ENCODE data around the gene HSPE1. TPM values are rescaled to one million over a fixed set of nuclear protein-coding genes. Genes with fewer than 3 reads are reported as not detected.

The HSPE1 gene
- total RNA-seq, 1 experiment from 2014 or later = 291 TPM

GRCh38 chr2:197539734-197540133 is 39.6 kb downstream of the HSPE1 start:
- RAD21 ChIA-PET (ENCODE audit: low non-redundant PET in 1 of 2, low total read pairs in 2 of 2, uncharacterized antibody in 2 of 2, unreplicated experiment in 2 of 2) = no interaction called here
- peaks cover 14% of the 10 kb centered on the region; the same call in 1 of the 2 replicates for H4K20me1 ChIP-seq (ENCODE audit: insufficient read depth)
- intact Hi-C loops (cut with micrococcal nuclease) = no loop called here
- CTCF ChIA-PET = no interaction called here
- no peak for DNase-seq (ENCODE audit: low read depth, low spot score)
- no peaks in the 10 kb centered on the region for H3K9me2 ChIP-seq (ENCODE audit: insufficient read depth)
- no peaks in the 10 kb centered on the region for H3K9me3 ChIP-seq (ENCODE audit: control insufficient read depth in 1 of 2, insufficient read depth in 1 of 2, low read depth in 1 of 2, low read length in 2 of 2)
- POLR2A ChIA-PET = interaction anchor here (1.2 kb wide), 1 partner anchor 40 kb away, joined by 4 read pairs; the partner anchor contains the start of genes HSPD1 and HSPE1
- no peak overlapping the region for H3K4me3 ChIP-seq (replicated peaks in 1 of 2; ENCODE audit: low read depth in 1 of 2, low read length in 2 of 2)
- BruUV-seq (replicated peaks) = no TSS peak
- no peaks in the 10 kb centered on the region for H3K4me1 ChIP-seq (ENCODE audit: control insufficient read depth in 1 of 2, insufficient read depth in 2 of 2, low read length in 2 of 2)
- H3K79me2 ChIP-seq (ENCODE audit: insufficient read depth, low read length) = peaks cover 65% of the 10 kb centered on the region
- no peak for ATAC-seq
- no peak overlapping the region for H2AFZ ChIP-seq (ENCODE audit: low read depth, low read length, poor library complexity, severe bottlenecking)
- no peak for TF ChIP-seq POLR2A (IDR thresholded peaks at IDR 0.05; ENCODE audit: borderline replicate concordance, extremely low read depth, insufficient read depth, insufficient read length)
- TF ChIP-seq EZH2 (IDR thresholded peaks at IDR 0.05) = no peak
- TF ChIP-seq SIN3A (IDR thresholded peaks at IDR 0.05; ENCODE audit: low read depth) = no peak
- no peak for TF ChIP-seq ELF1 (IDR thresholded peaks at IDR 0.05; ENCODE audit: borderline replicate concordance, low read depth)
- TF ChIP-seq TCF7L2 (IDR thresholded peaks at IDR 0.05; ENCODE audit: borderline replicate concordance, extremely low read depth, insufficient read depth, insufficient read length) = no peak
- no peak for TF ChIP-seq SRF (IDR thresholded peaks at IDR 0.05; ENCODE audit: low read depth)
- TF ChIP-seq EZH2phosphoT487 (IDR thresholded peaks at IDR 0.05; ENCODE audit: borderline replicate concordance) = no peak
- no peak for TF ChIP-seq REST (IDR thresholded peaks at IDR 0.05; ENCODE audit: low read depth)
- TF ChIP-seq ATF3 (IDR thresholded peaks at IDR 0.05) = no peak
- no peak for TF ChIP-seq CTCF (IDR thresholded peaks at IDR 0.05 in 2 of 3, conservative IDR thresholded peaks at IDR 0.05 in 1 of 3; ENCODE audit: borderline replicate concordance in 1 of 3, insufficient read depth in 1 of 3, low read depth in 2 of 3, low read length in 2 of 3)
- no peak for TF ChIP-seq FOSL1 (IDR thresholded peaks at IDR 0.05; ENCODE audit: low read depth)
- TF ChIP-seq ZFX (IDR thresholded peaks at IDR 0.05) = no peak
- TF ChIP-seq YY1 (IDR thresholded peaks at IDR 0.05; ENCODE audit: extremely low read depth, insufficient replicate concordance, low read depth, low read length) = no peak
- no peak for TF ChIP-seq JUND (IDR thresholded peaks at IDR 0.05)
- TF ChIP-seq MAX (IDR thresholded peaks at IDR 0.05) = no peak
- no peak for TF ChIP-seq CEBPB (IDR thresholded peaks at IDR 0.05; ENCODE audit: low read depth)
- no peak for TF ChIP-seq POLR2AphosphoS5 (IDR thresholded peaks at IDR 0.05; ENCODE audit: low read depth, low read length)
- TF ChIP-seq EGR1 (IDR thresholded peaks at IDR 0.05; ENCODE audit: low read depth) = no peak
- no peak overlapping the region for H3K9ac ChIP-seq (ENCODE audit: low read length)
- H3K36me3 ChIP-seq (ENCODE audit: control insufficient read depth in 1 of 2, insufficient read depth in 2 of 2, low read length in 2 of 2) = peaks cover 21 to 34% of the 10 kb centered on the region in 2 experiments
- no peak overlapping the region for H3K27ac ChIP-seq (ENCODE audit: low read depth, low read length)
- no peaks in the 10 kb centered on the region for H3K27me3 ChIP-seq (ENCODE audit: insufficient read depth, low read length)
- no peak overlapping the region for H3K4me2 ChIP-seq (ENCODE audit: low read length)
